GM23338 (cell line): ENCODE measurements around the gene UBE3C. TPM values are rescaled to one million over a fixed set of nuclear protein-coding genes. Genes with fewer than 3 reads are reported as not detected.

Experiments used
- ATAC-seq: fragments of 200-7000 bp; cut with Tn5 transposase; 3 replicates; pipeline ENCODE4 v1.9.1; 2020
- DNase-seq: peaks from one replicate; pipeline ENCODE4 v3.0.0-alpha.2; 2015; ENCODE audit warnings: low spot score
- H2AFZ ChIP-seq: fragments of 200-600 bp; sonication (generic); 2 replicates; pipeline ENCODE4 v1.8.0; 2016; ENCODE audit warnings: antibody characterized with exemption, mild to moderate bottlenecking, moderate library complexity
- H3F3A ChIP-seq: fragments of 200-600 bp; sonication (generic); replicated peaks from 2 replicates; pipeline ENCODE4 v1.8.0; 2017; ENCODE audit warnings: antibody characterized with exemption, mixed run types, low read depth
- H3K27ac ChIP-seq: fragments of 200-600 bp; sonication (generic); 2 replicates; pipeline ENCODE4 v1.6.1; 2016; ENCODE audit warnings: low read depth
- H3K27me3 ChIP-seq: fragments of 200-600 bp; sonication (generic); 2 replicates; pipeline ENCODE4 v1.8.0; 2016; ENCODE audit warnings: mild to moderate bottlenecking, mixed run types, moderate library complexity; ENCODE audit not compliant: insufficient read depth
- H3K36me3 ChIP-seq: fragments of 200-600 bp; sonication (generic); 2 replicates; pipeline ENCODE4 v1.8.0; 2016; ENCODE audit warnings: mild to moderate bottlenecking; ENCODE audit not compliant: insufficient read depth
- H3K4me1 ChIP-seq: fragments of 200-600 bp; sonication (generic); 2 replicates; pipeline ENCODE4 v1.8.0; 2016; ENCODE audit warnings: mild to moderate bottlenecking, moderate library complexity; ENCODE audit not compliant: insufficient read depth
- H3K4me2 ChIP-seq: fragments of 200-600 bp; sonication (generic); 2 replicates; pipeline ENCODE4 v1.7.1; 2017; ENCODE audit warnings: mixed run types
- H3K4me3 ChIP-seq: fragments of 200-600 bp; sonication (generic); 2 replicates; pipeline ENCODE4 v1.6.1; 2016; ENCODE audit warnings: mixed run types
- H3K79me2 ChIP-seq: fragments of 200-600 bp; sonication (generic); replicated peaks from 2 replicates; pipeline ENCODE4 v1.8.0; 2017; ENCODE audit warnings: mild to moderate bottlenecking; ENCODE audit not compliant: insufficient read depth
- H3K9me2 ChIP-seq: fragments of 200-600 bp; sonication (generic); 2 replicates; pipeline ENCODE4 v1.8.0; 2017; ENCODE audit not compliant: insufficient read depth
- H4K20me1 ChIP-seq: fragments of 200-600 bp; sonication (generic); replicated peaks from 2 replicates; pipeline ENCODE4 v1.8.0; 2017; ENCODE audit warnings: mild to moderate bottlenecking; ENCODE audit not compliant: insufficient read depth
- H3K27ac Mint-ChIP-seq: 2 replicates; pipeline ENCODE4 v1.8.0; 2020; ENCODE audit warnings: inconsistent platforms, mild to moderate bottlenecking, moderate library complexity, mixed read lengths
- H3K27me3 Mint-ChIP-seq: 3 replicates; pipeline ENCODE4 v1.8.0; 2022; ENCODE audit warnings: low read depth, mild to moderate bottlenecking, moderate library complexity, mixed read lengths, inconsistent platforms; ENCODE audit not compliant: insufficient read depth, poor library complexity
- H3K36me3 Mint-ChIP-seq: 3 replicates; pipeline ENCODE4 v1.8.0; 2021; ENCODE audit warnings: low read depth, mild to moderate bottlenecking, inconsistent platforms, moderate library complexity, mixed read lengths
- H3K4me1 Mint-ChIP-seq: 3 replicates; pipeline ENCODE4 v1.8.0; 2020; ENCODE audit warnings: mild to moderate bottlenecking, inconsistent platforms, mixed read lengths
- H3K4me3 Mint-ChIP-seq: 3 replicates; pipeline ENCODE4 v1.8.0; 2021; ENCODE audit warnings: moderate library complexity, mild to moderate bottlenecking, inconsistent platforms, mixed read lengths
- H3K9me3 Mint-ChIP-seq: 3 replicates; pipeline ENCODE4 v1.8.0; 2020; ENCODE audit warnings: moderate library complexity, mild to moderate bottlenecking, inconsistent platforms, mixed read lengths
- CREB1 ChIP-seq: fragments of 250-450 bp; sonication (Bioruptor Pico); IDR thresholded peaks from 2 replicates; pipeline ENCODE4 v1.5.0; 2020; ENCODE audit warnings: low read depth, mild to moderate bottlenecking, moderate library complexity
- EZH2 ChIP-seq: fragments of 200-600 bp; sonication (generic); IDR thresholded peaks from one replicate; pipeline ENCODE4 v1.8.0; 2017; ENCODE audit warnings: antibody characterized with exemption, mild to moderate bottlenecking, low read depth; ENCODE audit not compliant: unreplicated experiment
- EZH2phosphoT487 ChIP-seq: fragments of 200-600 bp; sonication (generic); IDR thresholded peaks from one replicate; pipeline ENCODE4 v1.8.1; 2018; ENCODE audit warnings: antibody characterized with exemption; ENCODE audit not compliant: unreplicated experiment
- JUNB ChIP-seq: IDR thresholded peaks from one replicate; pipeline ENCODE4 v1.6.1; 2016; ENCODE audit warnings: antibody characterized with exemption; ENCODE audit not compliant: unreplicated experiment
- REST ChIP-seq: IDR thresholded peaks from one replicate; pipeline ENCODE4 v1.6.1; 2018; ENCODE audit warnings: antibody characterized with exemption; ENCODE audit not compliant: unreplicated experiment
- STAT1 ChIP-seq: IDR thresholded peaks from one replicate; pipeline ENCODE4 v1.6.1; 2016; ENCODE audit warnings: antibody characterized with exemption; ENCODE audit not compliant: unreplicated experiment
- ZNF331 ChIP-seq: fragments of 250-450 bp; sonication (Bioruptor Pico); IDR thresholded peaks from 2 replicates; pipeline ENCODE4 v1.5.0; 2020; ENCODE audit warnings: low read depth, mild to moderate bottlenecking, moderate library complexity
- ZNF462 ChIP-seq: fragments of 250-450 bp; sonication (Bioruptor Pico); IDR thresholded peaks from 2 replicates; pipeline ENCODE4 v1.5.0; 2020; ENCODE audit warnings: mild to moderate bottlenecking, moderate library complexity
- polyA plus RNA-seq: library from polyadenylated mRNA; unstranded; fragments of >200 nt; fragmentation: Nextera tagmentation; extraction: Ambion mirVana; gene quantifications from 2 replicates; pipeline ENCODE4 v1.2.1, GENCODE V29; 2016
- total RNA-seq: library from RNA; depleted of rRNA; stranded (reverse); fragments of >200 nt; shearing (Covaris generic); gene quantifications from 2 replicates; pipeline ENCODE4 v1.2.3, GENCODE V29; 2014

Gene UBE3C
- total and polyA plus RNA-seq, 2 experiments from 2014 or later, result 16.8 to 76.9 TPM

GRCh38 chr7:157139810-157140510 is 1.2 kb downstream of the UBE3C start (continued):
- TF ChIP-seq ZNF462 (CRISPR knock-in tag), result no peak
- no peak for TF ChIP-seq CREB1 (CRISPR knock-in tag)

GRCh38 chr7:157140511-157140905 is 1.8 kb downstream of the UBE3C start:
- Histone ChIP-seq H3K79me2 (peaks cover 64% of the 10 kb centered on the region), H3K9me2 (no peaks in the 10 kb centered on the region), H3K4me3 (peak overlapping the region; percentile 94), H3K4me1 (peaks cover 14% of the 10 kb centered on the region), H3K4me2 (peak overlapping the region; percentile 100), H2AFZ (no peak overlapping the region), H3K36me3 (peaks cover 5% of the 10 kb centered on the region; the same call in 1 of the 2 replicates), H3F3A (0 out of 2 replicates have a peak, but pooled peaks cover 6% of the 10 kb centered on the region), H3K27ac (no peak overlapping the region), H4K20me1 (peaks cover 57% of the 10 kb centered on the region), H3K27me3 (no peaks in the 10 kb centered on the region)
- peaks cover 48% of the 10 kb centered on the region for H3K4me1 Mint-ChIP-seq
- H3K27me3 Mint-ChIP-seq, result peaks cover 2% of the 10 kb centered on the region
- H3K9me3 Mint-ChIP-seq, result no peaks in the 10 kb centered on the region
- H3K27ac Mint-ChIP-seq, result no peak overlapping the region
- ATAC-seq (no peak), DNase-seq (no peak)
- peak overlapping the region; percentile 88 for H3K4me3 Mint-ChIP-seq
- H3K36me3 Mint-ChIP-seq, result peaks cover 30% of the 10 kb centered on the region
- TF ChIP-seq JUNB (no peak), EZH2phosphoT487 (no peak), EZH2 (no peak), REST (no peak), STAT1 (no peak), ZNF331 (no peak)
